ENCODE measurements around the gene ZBTB17.
"Not testable (repeated sequence)": the region's sequence is repeated elsewhere in the genome, so short reads cannot be mapped to it uniquely, and the experiment has no call there.

The ZBTB17 gene

DNA sequence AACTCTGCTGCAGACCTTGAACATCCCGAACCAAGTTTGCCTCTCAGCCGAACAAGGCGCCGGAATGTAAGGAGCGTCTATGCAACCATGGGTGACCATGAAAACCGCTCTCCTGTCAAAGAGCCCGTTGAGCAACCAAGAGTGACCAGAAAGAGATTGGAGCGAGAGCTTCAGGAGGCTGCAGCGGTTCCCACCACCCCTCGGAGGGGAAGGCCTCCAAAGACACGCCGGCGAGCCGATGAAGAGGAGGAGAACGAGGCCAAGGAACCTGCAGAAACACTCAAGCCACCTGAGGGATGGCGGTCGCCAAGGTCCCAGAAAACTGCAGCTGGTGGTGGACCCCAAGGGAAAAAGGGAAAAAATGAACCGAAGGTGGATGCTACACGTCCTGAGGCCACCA is 44.0 kb downstream of the ZBTB17 start:
- DNase-seq = no peak

- no peak for DNase-seq
Measured at GRCh38 chr1:15931401-15931800, 44.5 kb downstream of the ZBTB17 start.

GRCh38 chr1:15928971-15929965 is 46.6 kb downstream of the ZBTB17 start:
- no peak for DNase-seq

- not testable (repeated sequence) for DNase-seq
Measured at GRCh38 chr1:15926448-15926847, 49.5 kb downstream of the ZBTB17 start.

DNA sequence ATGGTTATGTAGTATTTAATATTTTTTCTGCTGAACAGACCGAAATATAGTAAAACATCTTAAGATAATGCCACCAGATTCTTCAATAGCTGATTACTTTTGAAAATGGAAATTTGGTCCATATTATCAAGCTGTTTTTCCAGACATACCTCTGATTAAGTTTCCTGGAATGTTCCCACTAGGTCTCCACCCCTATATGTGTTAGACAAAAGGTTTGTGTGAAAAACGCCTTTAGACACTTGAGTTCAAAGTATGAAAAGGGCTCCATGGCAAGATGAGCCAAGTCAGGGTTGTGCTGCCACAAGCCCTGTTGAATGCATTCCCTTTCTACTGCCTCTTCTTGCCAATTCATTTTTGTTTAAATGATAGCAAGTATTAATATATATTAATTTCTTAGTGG is 52.7 kb downstream of the ZBTB17 start:
- no peak for DNase-seq

DNA sequence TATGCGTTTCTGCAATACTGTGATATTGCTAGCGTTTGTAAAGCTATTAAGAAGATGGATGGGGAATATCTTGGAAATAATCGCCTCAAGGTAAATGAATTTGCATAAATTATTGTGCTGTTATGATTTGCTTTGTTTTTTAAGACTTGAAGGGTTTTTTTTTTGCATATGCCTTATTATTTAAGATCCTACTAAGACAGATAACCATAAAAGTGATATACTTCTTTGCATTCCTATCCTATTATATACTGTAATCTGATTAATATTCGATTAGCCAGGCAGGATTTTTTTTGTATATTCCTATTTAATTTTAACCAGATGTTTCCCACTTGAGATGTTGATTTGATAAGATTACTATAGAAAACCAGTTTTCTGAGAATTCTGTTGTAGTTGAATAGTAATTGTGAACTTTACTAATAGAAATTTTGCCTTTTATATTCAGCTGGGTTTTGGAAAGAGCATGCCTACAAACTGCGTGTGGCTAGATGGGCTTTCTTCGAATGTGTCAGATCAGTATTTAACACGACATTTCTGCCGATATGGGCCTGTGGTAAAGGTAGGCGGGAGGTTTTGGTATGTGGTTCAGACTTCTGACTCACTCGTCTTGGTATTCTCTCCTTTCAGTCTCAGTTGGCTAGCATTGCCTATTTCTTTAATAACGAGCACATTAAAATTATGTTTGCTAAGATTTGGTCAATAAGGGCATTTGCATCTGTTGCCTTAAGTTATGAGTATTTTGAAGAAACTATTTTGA is 56.8 kb downstream of the ZBTB17 start:
- DNase-seq = no peak

GRCh38 chr1:15916916-15917315 is 59.0 kb downstream of the ZBTB17 start:
- no peak for DNase-seq

DNA sequence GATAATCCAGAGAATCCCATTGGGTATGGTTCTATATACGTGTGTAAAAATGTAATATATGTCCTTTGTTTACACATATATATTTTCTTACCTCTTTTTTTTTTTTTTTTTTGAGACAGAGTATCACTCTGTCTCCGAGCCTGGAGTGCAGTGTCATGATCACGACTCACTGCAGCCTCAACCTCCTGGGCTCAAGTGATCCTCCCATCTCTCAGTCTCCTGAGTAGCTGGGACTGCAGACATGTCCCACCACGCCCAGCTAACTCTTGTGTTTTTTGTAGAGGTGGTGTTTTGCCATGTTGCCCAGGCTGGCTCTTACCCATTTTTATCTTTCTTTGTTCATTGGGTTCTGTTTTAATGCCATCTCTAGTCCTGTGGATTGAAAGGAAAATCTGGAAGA is 59.5 kb downstream of the ZBTB17 start:
- no peak for DNase-seq

GRCh38 chr1:15915991-15916390 is 59.9 kb downstream of the ZBTB17 start:
- DNase-seq = no peak

- DNase-seq = not testable (repeated sequence)
Measured at GRCh38 chr1:15913607-15914006, 62.3 kb downstream of the ZBTB17 start.

- DNase-seq = no peak
Measured at GRCh38 chr1:15911927-15912326, 64.0 kb downstream of the ZBTB17 start.

DNA sequence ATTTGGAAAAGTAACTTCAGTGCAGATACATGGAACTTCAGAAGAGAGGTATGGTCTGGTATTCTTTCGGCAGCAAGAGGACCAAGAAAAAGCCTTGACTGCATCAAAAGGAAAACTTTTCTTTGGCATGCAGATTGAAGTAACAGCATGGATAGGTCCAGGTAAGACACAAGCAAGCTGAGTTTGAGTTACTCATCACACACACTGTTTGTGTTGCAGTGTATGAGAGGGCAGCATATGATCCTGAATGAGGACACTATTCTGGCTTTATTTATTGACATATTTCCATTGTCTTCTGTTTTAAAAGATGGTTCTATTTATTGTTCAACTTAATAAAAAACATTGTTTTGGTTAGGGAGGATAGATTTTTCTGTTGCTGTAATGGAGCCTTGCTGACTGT is 64.8 kb downstream of the ZBTB17 start:
- DNase-seq = no peak

DNA sequence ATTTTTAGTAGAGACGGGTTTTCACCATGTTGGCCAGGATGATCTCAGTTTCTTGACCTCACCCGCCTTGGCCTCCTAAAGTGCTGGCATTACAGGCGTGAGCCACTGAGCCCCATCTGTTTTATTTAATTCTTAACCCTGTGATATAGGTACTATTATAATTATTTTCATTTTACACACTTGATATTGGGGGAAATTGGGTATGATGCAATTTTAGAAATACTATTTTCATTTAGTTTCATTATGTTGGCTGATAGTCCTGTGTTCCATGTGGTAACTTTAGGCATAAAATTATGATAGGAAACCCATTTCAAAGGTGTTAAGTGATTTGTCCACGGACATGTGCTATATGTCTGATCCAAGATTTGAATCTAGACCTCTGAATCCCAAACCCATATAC is 67.3 kb downstream of the ZBTB17 start:
- DNase-seq = no peak

DNA sequence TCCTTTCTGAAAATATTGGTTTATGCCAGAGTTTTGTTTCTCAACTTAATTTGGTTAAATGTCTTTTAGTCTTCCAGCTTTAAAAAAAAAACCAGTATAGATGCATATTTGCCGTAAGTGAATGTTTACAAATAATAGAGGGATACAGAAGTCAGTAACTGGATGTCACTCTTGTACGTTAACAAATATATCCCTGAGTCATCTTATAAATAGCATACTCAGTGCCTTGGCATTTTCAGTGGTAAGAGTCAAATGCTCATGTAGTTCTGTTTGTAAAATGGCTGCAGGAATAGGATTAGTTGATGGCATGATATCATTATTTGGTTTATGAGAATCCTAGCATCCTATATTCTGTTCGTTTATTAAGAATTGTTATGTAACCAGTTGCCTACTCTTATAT is 73.0 kb downstream of the ZBTB17 start:
- DNase-seq = no peak

DNA sequence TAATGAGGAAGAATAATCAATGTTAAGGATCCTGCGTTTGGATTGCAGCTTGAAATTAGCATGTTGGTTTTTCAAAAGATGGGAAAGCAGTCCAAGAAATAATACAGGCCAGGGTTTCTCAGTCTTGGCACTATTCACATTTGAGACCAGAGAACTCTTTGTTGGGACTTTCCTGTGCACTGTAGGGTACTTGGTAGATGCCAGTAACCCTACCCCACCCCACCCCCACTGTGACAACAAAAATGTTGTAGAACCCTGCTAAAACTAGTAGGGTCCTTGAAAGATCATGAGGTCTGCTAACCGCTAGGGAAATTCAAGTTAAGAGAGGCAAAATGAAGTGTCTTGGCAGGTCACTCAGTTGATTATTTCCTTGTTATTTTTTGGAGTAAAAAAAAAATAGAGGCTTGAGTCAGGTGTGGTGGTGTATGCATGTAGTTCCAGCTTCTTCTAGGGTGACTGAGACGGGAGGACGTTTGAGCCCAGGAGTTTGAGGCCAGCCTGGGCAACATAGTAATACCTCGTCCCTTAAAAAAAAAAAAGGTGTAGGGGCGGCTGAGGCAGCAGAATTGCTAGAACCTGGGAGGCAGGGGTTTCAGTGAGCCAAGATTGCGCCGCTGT is 75.1 kb downstream of the ZBTB17 start:
- no peak for DNase-seq

- DNase-seq = no peak
Measured at GRCh38 chr1:15899266-15899665, 76.6 kb downstream of the ZBTB17 start.

GRCh38 chr1:15896841-15897610 is 78.9 kb downstream of the ZBTB17 start:
- not testable (repeated sequence) for DNase-seq

GRCh38 chr1:15895233-15895632 is 80.7 kb downstream of the ZBTB17 start:
- no peak for DNase-seq

DNA sequence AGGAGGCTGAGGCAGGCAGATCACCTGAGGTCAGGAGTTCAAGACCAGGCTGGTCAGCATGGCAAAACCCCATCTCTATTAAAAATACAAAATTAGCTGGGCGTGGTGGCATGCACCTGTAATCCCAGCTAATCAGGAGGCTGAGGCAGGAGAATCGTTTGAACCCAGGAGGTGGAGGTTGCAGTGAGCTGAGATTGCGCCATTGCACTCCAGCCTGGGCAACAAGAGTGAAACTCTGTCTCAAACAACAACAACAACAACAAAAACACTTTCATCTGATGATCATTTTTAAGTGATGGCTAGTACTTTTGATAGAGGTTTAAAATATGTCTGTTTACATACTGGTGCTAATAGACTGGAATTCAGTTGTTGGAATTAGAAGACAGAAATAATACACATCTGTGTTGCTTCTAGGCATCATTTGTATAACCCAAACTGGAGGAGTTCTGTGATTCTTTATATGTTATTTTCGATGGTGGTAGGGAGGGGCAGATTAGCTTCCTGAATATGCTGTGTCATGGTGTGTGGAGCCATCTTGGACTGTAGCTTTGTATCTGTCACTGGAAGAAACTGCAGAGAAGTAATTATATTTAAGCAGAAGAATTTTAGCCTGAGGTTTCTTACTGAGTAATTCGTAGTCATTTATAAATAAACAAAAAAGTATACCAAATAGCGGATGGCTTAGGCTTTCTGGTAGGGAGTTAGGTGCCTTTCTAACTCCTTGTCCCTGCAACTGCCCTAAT is 82.9 kb downstream of the ZBTB17 start:
- DNase-seq = not testable (repeated sequence)
